HG02678 (cell line): Measurements from ENCODE around the gene ATP13A3.
A peak's percentile ranks its signal among the peaks of the same experiment; 100 is the strongest.

Source experiments
- ATAC-seq: cut with Tn5 transposase; IDR thresholded peaks from one replicate; pipeline ENCODE4 v1.9.1; 2021; ENCODE audit warnings: mild to moderate bottlenecking, moderate library complexity; ENCODE audit not compliant: unreplicated experiment

Gene ATP13A3

DNA sequence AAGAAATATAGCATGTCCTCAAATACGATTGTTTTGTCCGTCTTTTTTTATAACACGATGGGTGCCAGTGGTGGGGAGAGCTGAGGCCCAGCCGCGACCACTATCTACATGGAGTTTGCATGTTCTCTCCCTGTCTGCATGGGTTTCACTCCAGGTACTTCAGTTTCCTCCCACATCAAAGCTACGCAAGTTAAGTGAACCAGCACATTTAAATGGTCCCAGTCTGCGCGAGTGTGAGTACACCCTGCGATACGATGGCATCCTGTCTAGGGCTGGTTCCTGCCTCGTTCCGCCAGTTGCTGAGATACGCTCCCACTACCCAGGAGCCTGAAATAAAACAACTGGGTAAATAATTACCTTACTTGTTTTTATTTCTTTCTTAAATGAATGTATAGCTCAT, 40.6 kb downstream of the ATP13A3 start:
- ATAC-seq, result no peak

DNA sequence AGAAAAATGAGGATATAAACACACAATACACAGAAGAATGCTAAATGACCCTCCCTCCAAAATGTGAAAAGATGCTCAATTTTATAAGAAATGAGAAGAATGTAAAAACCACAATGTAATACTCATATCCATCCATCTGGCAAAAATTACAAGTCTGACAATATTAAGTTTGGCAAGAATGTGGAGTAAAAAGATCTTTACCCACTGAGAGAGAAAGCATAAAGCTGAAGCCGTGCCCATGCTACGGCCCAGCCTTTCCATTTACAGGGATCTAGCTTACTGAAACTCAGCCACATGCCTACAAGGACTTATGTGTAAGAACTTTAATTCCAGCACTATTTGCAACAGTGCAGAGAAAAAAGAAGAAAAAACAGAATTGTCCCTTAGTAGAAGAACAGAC, 42.9 kb downstream of the ATP13A3 start:
- ATAC-seq, result no peak

DNA sequence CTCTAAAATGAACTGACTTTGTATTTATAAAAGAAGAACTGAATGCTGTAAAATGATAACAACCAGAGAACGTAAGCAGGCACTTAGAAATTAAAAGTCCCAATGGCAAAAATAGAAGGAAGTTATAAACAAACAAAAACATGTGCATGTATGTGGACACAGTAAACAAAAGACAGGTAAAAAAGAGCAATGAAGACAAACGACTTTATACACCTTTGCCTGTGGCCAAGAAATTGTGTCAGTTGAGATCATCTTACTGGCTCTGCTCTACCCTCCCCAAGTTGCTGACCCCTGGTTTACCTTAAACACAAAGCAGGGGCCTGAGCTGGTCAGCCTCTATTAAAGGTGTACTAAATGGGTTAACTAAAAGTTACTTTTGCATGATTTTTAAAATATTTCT, 46.0 kb downstream of the ATP13A3 start:
- no peak for ATAC-seq

DNA sequence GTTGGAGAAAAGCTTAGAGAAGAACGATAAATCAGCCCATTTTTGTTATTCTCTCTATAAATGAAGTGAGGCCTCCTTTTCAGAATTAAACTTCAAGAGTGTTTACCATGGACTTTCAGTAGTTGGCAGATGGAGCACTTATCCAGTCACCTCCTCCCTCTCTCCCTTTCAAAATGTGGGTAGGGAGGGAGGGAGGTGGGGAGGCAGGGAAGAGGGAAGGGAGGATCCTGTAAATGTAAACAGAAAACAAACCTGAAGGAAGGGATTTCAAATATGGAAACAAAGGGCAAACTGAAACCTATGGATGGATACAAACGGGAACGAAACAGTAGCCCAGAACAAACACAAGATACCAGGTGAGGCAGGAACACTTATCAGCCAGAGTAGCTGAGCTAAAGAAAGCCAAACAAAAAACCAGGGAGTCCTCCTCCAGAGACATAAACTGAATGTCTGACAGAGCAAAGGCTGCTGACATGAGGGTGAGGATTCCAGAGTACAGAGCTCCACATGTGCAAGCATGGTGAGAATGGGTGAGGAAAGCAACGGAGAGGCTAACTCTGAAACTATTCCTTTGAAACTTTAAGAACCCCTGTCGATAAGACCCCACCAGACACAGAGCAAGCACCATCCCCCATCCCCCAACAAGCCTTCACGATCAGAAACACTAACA, 46.8 kb downstream of the ATP13A3 start:
- ATAC-seq, result no peak

DNA sequence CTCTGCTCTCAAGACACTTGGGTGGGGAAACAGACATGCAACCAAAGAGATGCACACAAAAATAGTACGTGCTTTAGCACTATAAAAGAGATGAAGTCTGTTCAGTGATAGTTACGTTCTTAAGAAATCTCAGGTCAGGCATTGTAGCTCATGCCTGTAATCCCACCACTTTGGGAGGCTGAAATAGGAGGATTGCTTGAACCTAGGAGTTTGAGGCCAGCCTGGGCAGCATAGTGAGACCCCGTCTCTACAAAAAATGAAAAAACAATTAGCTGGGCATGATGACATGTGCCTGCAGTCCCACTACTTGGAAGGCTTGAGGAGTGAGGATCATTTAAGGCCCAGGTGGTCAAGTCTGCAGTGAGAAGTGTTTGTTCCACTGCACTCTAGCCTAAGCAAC, 52.3 kb downstream of the ATP13A3 start:
- no peak for ATAC-seq

DNA sequence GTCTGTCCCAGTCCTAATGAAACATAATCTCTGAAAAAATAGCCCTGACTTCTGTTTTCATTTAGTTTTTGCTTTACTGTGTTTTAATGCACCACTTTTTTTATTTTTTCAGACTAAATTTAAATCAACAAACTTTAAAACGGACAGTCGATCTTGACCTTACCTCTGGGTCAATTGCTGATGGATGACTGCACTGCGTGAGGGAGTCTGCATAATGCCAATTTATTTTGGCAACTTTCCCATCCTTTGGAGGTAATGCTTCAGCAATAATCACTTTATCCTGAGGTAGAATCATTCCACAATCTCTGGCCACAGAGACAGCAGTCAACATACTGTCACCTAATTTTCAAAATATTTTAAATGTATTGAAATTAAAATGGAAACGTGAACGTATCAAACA, 55.2 kb downstream of the ATP13A3 start:
- no peak for ATAC-seq

DNA sequence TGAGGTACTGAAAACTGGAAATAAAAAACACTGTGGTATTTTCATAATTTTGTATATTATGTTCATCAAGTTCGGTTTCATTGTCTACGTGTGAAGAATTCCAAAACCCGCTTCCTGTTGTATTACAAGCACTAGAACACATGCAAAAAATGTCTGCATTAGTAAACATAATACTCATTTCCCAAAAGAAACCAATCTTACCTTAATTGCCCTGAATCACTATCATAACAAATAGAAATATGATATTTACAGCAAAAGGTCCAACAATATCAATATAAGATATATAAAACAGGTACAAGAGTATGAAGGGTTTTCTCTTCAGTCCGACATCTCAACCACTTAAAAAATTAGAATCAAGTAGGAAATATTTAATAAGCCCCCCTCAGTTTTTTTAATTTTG, 61.4 kb downstream of the ATP13A3 start:
- ATAC-seq, result no peak

DNA sequence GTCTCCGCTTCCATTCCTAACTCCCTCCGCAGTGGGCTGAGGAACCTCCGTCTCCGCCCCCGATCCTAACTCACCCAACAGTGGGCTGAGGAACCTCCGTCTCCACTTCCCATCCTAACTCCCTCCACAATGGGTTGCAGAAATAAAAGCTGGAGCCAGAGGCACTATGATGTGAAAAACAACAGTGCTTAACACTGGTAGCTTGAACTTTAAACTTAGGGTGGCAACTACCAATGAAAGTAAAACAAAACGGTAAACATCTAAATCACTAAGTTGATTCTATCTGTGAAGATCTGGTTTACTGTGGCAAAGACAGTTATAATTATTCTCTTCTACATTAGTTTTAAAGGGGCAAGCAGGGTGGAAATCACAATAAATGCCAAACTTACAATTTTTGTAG, 61.8 kb downstream of the ATP13A3 start:
- ATAC-seq, result no peak

DNA sequence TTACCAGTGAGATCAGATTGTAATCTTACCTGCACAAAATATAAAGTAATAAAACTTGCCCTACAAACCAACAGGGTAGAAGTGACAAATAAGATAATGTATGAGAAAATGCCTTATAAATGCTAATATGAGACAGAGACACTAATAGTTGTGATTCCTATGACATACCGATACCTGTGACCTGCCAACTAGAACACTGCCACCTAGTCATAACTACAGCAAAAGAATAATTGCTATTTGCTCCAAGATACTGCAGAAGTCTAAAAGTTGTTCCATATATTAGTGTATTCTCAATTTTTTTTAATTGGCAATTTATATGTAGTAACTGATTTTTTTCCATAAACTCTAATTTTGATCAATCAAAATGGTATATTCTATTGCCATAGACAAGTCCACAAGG, 62.4 kb downstream of the ATP13A3 start:
- ATAC-seq, result no peak

DNA sequence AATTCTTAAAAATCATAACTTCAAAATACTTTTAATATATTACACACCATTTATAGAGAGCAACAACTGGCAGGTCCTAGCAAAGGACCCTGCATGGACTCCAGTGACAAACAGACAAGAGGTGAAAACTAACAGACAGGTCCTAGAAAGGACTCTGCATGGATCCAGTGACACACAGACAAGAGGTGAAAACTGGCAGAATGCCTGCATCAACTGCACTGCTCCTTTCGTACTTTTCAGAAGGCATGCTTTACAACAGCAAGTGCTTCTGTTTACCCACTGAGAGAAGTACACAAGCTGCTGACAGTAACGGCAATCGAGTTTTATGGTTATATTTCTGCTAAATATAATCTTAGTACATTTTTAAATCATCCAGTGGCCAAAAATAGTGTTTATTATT, 63.5 kb downstream of the ATP13A3 start:
- ATAC-seq, result no peak

DNA sequence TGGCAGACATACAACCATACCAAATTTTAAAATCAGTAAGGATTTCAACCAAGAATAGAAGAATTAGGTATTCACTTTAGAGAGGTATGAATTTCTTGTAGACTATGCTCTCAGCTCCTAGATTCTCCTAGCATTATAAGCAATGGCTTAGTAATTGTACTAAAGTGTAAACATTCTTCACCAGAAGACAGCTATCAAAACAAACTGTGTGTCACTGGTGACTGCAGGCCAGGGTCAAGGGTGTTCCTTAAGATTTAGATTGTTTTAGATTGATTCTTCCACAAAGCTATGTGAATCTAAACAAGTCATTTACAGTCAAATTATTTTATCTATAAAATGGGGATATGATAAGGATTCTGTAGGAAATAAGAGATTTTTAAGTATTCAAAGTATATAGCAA, 64.6 kb downstream of the ATP13A3 start:
- ATAC-seq, result no peak

DNA sequence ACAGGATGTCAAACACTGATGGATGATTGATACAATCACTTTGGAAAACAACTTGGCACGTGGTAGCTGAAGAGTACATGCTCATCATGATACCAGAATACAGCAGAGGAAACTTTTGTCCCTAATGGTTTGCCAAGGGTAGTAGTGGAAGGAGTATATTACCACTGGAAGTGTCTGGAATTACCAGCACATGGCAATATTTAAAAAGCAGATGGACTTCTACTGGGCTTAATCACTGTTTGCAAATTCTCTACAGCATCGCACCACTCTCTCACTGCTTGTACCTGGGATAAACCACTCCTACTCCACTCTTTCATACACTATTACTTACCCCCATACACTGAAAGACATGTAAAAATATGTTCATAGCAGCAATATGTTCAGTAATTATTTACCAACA, 68.1 kb downstream of the ATP13A3 start:
- ATAC-seq, result no peak

DNA sequence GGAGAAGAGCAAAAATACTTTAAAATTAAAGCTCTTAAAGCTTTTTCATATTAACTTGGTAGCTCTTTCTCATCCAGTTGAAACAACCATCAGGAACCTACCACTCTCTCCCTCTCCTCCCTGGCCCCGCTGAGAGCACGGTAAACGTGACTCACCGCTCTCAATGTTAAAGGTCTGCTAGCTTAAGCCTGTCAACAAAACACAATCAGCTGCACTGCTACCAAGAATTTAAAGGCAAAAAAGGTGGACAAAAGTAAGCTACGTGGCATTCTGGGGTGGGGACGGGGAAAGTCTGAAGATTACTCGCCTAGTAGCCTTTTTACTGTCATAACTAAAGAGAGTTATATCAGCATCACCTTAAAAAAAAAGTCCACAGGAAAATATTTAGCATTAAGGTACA, 79.4 kb downstream of the ATP13A3 start:
- ATAC-seq, result no peak

DNA sequence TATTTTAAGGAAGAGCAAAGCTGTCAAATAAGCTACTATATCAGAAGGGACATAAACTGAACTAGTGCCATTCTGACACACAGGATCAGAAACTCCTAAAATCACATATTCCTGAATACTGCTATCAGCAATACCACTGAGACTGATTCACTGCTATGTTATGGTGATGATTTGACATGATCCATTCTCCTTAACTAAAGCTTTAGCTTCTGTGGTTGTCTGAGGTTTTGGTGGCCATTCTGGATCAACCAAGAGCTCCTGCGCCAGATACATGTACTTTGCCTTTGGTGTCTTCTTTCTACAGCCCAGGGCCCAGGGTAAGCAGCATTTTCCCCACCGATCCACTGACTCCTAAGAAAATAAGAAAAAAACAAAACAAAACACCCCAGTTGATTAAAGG, 81.0 kb downstream of the ATP13A3 start:
- ATAC-seq, result no peak

DNA sequence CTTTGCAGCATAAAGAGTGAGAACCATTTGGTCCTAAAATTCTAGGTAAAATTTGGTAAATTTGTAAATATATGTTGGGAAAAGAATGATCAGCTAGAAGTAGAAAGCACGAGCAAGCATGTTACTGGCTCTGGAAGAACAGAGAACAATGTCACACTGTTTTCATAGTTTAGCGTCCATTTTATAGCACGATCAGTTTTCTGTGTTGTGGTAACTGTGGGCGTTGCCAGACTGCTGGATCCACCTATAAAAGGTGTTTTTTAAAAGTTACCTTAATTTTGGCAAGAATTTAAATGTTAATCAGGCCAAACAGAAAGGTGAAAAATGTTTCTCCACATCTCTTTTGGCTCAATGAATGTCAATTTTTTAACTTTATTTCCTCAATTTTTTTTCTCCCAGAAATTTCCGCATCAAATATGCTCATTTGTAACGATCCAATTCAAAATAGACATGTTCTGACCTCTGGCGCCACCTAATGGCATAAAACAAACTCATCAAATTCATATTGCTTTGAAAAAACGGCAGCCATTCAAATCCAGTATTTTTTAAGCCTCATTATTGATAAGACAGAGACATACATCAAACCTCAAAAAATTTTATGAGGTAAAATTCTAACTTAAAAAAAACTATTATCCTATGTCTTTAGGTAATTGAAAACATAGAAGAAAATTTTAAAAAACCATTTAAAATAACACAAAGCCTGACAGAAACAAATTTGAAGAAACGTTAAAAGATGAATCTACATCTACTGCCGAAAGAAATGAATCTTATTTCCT, 82.2 kb downstream of the ATP13A3 start:
- ATAC-seq, result no peak

DNA sequence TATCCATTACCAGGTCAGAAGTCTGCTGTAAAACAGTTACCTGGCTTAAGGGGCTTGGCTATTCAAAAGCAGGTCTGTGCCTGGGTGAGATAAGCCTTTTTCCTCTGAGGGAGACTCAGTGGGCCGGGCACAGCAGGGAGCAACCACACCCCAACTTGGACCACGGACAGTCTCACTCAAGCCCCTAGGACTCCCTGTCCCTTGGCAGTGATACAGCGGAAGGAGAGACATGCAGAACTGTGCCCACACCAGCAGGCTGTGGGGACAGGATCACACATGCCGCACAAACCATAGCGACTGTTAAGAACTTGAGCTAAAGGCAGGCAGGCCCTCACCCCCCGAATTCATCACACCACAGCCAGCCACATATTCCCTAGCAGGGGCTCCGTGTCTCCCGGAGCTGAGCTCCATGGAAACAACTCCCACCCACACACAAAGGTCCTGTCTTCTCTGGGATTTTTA, 84.9 kb downstream of the ATP13A3 start:
- ATAC-seq, result no peak

DNA sequence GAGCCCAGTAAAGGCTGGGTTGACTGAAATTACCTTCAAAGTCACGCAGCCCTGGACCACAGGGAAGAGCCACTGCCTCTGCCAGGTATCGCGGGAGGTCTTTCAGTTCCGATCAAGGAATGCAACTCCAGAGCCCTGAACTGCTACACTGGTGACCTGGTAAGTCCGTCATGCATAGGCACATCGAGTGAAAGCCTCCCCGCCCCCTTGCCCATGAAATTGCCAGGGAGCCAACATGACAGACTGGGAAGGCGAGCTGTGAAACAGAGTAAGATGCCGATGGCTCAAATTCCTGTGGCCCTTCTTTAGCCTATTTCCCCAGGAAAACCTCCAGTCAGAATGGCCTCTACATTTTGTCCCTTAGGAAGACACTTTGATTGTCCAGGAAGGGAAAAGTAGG, 85.5 kb downstream of the ATP13A3 start:
- ATAC-seq, result no peak

DNA sequence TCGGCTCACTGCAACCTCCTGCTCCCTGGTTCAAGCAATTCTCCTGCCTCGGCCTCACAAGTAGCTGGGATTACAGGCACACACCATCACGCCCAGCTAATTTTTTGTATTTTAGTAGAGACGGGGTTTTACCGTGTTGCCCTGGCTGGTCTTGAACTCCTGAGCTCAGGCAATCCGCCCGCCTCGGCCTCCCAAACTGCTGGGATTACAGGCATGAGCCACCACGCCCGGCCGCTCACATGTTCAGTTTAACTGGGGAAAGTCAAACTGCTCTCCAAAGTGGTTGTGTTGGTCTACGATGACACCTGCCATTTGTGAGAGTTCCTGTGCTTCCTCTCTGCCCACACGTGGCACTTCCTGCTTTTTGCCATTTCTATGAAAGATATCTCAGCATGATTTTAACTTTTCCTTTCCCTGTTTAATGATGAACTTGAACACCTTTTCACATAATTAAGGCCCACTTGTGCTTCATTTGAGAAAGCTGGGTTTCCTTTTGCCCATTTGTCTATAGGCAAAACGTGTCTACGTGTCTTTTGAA, 86.9 kb downstream of the ATP13A3 start:
- no peak for ATAC-seq

DNA sequence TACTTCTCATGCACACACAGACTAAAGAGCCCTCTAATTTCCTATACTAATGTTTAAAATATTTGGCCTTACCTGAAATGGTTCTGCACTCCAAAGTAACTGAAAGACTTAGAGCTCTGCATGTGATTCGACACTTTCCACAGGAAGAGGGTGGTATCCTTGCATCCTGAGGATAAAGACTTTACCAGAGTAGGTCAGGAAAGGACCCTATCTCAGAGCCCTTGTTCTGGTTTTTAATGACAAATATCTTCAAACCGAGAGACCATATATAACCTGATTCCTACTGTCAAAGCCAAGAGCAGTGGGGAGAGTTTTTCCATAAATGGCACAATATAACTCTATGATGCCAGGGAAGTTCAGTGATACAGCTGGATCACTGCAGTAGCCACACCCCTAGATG, 87.6 kb downstream of the ATP13A3 start, which contains the start of gene GP5:
TSS of gene GP5 (minus strand) at position 101 of the 400 bp plus-strand sequence. CDS start 984 bp downstream, outside the sequence.
- no peak for ATAC-seq

DNA sequence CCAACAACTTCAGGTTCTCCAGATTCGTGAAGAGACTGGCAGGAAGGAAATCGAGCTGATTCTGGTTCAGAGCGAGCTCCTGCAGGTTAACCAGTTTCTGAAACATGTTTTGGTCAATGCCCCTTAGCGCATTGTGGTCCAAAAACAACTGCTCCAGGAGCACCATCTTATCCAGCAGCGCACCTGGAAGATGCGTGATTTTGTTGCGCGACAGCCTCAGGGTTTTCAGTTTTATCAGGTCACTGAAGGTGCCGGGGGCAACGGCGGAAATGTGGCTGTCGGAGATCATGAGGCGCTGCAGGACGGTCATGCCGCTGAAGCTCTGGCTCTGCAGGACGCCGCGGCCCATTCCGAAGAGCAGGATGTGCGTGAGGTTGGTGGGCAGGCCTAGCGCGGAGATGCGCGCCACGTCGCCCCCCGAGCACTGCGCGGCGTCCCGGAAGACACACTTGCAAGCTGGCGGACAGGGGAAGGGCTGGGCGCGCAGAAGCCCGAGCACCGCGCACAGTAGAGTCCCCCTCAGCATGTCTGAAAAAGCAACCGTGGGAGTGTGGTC, 89.0 kb downstream of the ATP13A3 start:
- ATAC-seq, result no peak

DNA sequence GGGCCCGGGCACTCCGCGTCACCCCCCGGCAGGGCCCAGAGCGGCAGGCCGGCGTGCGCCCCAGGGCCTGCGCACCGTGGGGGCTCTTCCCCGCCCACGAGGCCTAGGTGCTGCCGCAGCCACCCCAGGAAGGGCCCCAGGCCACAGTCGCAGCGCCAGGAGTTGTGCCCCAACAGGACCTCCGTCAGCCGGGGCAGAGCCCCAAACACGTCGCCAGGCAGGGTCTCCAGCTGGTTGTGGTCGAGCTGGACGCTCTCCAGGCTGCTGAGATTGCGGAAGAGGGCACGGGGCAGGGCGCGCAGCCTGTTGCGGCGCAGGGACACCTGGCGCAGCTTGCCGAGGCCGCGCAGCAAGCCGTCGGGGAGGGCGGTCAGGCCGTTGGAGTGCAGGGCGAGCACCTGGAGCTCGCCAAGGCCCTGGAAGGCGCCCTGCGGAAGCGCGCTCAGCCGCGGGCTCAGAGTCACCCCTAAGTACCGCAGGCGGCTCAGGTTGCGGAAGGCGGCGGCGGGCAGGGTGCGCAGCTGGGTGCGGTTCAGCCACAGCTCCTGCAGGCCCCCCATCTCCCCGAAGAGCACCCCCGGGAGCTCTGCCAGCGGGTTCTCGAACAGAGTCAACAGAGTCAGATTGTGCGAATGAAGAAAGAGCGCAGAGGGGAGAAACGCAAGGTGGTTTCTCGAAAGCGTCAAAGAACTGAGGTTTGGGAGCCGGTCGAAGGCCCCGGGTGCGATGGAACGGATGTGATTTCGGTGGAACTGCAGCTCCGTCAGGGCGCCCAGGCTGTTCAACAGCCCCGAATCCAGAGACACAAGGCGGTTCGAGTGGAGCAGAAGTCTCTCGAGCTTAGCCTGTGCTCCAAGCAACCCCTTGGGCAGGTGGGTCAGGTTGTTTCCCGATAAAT, 89.7 kb downstream of the ATP13A3 start:
- ATAC-seq, result peak; percentile 53
